GM19328 (cell line): ENCODE results near the gene CEACAM18.

ENCODE experiments used
- ATAC-seq: cut with Tn5 transposase; IDR thresholded peaks from one replicate; pipeline ENCODE4 v1.9.1; 2021; ENCODE audit warnings: mild to moderate bottlenecking, moderate library complexity; ENCODE audit not compliant: unreplicated experiment

The CEACAM18 gene

DNA sequence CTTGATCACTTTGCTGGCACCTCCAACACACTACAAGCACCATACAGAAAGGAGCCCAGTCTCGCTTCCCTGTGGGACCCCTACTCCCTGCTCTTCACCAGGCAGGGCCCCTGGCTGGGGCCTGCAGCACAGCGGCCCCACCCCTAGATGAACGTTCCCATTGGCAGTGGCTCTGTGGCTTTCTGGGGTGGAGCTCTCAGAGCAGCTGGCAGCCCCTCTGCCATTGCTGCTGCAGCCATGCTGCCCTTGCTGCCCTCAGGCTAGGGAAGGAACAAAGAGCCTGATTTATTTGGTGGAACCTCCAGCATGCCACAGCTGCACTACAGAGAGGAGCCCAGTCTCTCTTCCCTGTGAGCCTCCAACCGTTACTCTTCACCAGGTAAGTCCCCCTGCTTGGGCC is 47.3 kb downstream of the CEACAM18 start:
- no peak for ATAC-seq

DNA sequence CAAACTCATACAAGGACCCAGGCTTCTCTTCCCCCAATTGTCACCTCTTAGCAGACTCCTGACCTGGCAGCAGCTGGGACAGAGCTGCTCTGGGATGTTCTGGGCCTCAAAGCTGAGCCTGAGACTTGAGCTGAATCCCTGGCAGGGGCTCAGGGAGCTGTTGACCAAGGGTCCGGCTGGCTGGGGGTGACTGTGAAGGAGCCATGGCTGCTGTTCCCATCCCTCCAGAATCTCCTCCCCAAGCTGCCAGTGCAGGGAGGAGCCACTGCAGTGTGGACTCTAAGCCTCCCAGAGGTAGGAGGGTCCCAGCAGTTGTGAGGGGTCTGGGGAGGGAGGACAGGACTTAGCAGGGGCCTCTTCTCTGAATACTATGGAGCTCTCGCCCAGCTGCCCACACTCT is 51.0 kb downstream of the CEACAM18 start:
- no peak for ATAC-seq

DNA sequence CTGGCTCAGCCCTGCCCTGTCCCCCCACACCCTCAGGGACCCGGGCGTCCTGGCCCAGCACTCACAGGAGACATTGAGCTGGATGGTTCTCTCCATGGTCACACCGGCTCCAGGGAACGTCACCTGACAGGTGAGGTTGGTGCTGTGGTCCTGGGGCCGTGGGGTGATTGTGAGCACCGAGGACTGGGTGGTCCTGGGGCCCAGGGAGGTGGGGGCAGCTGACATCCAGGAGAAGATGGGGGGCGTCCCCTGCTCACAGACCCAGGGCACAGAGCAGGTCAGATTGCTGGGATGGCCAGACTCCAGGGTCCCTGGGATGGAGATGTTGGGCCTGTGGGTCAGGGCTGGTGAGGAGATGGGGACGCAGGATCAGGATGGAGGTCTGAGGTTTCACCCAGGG is 52.3 kb downstream of the CEACAM18 start:
- no peak for ATAC-seq

DNA sequence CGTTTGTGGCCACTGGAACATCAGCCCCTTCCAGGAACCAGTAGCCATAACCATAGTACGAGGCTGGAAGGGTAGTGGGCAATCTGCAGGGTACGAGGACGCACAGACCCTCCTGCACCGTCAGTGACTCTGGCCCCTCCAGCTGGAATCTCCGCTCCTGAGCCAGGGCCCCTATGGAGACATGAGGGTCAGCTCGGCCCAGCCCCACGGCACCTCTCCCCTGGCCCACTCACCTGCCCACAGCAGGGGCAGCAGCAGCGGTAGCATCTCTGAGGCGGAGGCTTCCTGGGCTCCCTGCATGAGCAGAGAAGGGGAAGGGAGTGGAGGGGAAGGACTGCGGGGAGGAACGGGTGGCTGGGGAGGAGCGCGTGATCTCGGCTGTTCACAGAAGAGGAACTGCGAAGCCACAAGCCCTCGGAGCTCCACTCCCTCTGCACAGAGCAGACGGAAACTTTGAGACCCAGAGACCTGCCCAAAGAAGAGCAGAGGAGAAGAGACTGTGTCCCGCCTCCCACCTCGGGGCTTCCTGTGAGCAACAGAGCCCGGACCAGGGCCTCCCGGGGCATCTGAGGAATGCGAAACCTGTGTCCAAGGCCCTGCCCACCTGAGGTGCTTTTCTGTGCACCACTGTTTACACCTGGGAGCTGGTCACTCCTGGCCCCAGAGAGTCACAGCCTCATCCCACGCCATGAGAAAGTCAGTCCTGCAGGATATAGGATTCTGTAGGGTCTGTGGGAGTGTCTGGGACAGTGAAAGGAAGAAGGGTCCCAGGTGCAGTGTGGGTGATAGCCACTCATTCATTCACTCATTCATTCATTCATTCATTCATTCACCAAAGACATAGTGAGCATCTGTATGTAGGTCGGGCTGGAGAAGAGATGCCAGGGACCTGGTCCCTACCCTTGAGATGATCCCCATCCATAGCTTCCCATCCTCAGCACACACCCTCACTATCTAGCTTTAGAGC is 53.3 kb downstream of the CEACAM18 start, which contains the start of gene SIGLEC6:
SIGLEC6 (minus strand) TSS at position 322 of the 967 bp plus-strand sequence; CDS start at position 300, 22 bp downstream.
- ATAC-seq = peak; percentile 79

DNA sequence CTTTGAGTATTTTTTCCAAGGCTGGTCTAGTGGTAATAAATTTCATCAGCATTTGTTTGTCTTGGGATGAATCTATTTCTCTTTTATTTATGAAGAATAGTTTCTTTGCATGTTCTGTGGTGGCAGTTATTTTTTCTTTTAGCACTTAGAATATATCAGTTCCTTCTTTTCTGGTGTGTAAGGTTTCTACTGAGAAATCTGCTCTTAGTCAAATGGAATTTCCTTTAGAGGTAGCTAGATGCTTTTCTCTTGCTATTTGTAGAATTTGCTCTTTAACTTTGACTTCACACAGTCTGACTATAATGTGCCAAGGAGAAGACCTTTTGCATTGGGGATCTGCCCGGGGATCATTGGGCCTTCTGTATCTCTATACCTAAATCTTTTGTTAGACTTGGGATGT is 57.2 kb downstream of the CEACAM18 start:
- ATAC-seq = no peak

DNA sequence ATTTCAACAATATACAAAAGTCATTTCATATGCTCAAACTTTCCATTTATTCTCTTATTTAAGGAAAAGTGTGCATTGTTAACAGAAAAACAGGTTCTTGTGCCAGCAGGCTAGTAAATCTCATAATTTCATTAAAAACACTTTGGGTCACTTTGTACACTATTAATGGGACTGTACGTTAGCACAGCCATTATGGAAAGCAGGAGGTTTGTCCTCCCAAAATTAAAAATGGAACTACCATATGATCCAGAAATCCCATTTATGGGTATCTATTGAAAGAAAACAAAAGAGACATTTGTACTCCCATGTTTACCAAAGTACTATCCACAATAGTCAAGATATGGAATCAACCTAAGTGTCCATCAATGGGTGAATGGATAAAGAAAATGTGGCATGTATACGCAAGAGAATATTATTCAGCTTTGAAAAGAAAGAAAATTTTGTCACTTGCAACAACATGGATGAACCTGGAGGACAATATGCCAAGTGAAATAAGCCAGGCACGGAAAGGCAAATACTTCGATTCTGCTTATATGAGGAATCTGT is 61.6 kb downstream of the CEACAM18 start:
- no peak for ATAC-seq
